Measurements from ENCODE around the gene NUAK1. TPM values are rescaled to one million over a fixed set of nuclear protein-coding genes. Genes with fewer than 3 reads are reported as not detected.

The NUAK1 gene
- total RNA-seq, 1 experiment from 2014 or later: 10.1 TPM

DNA sequence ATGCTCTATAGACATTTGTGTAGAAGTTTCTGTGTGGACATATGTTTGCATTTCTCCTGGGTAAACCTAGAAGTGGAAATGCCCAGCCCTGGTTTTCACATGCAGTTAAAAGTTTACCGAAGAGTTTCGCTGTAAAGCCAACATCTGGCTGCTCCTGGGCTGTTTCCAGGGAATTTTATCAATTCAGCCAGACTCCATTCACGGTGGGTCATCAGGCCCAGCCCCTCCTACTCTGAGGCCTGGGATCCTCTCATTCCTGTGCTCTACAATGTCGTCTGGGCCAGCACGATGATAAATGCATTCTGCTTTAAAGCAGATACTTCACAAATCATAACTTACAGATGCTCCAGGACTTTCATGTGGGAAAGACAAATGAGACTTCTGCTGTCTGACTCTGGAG lies 7.1 kb downstream of the NUAK1 start:
- H3K14ac ChIP-seq (ENCODE audit: insufficient read depth, low read length): no peak overlapping the region
- peak overlapping the region; percentile 5 for H3K4me2 ChIP-seq (ENCODE audit: insufficient read depth, insufficient read length, low read length)
- H3K27me3 Mint-ChIP-seq (ENCODE audit: low read depth): peaks cover 3% of the 10 kb centered on the region
- H4K8ac ChIP-seq (replicated peaks; ENCODE audit: insufficient read length, low read depth, low read length): no peak overlapping the region
- no peak overlapping the region for H3T11ph ChIP-seq (ENCODE audit: low read length)
- H3K4me3 Mint-ChIP-seq: no peak overlapping the region; a peak in 1 of 5 replicates
- H3K27ac Mint-ChIP-seq: peak overlapping the region in 2 of 3 experiments; percentile 97 to 98; a peak in 3 of 7 replicates
- no peak overlapping the region for H3K4ac ChIP-seq (ENCODE audit: low read depth, low read length)
- H2BK120ac ChIP-seq (ENCODE audit: low read depth, low read length, poor library complexity, severe bottlenecking): no peak overlapping the region
- no peaks in the 10 kb centered on the region for H3K9me3 Mint-ChIP-seq
- H3K9ac ChIP-seq (ENCODE audit: extremely low read depth, insufficient read length, low read length): no peak overlapping the region
- peaks cover 94 to 95% of the 10 kb centered on the region in 2 experiments for H3K4me1 Mint-ChIP-seq
- no peak overlapping the region for H2AFZ ChIP-seq (ENCODE audit: low read length)
- H4K20me1 ChIP-seq (ENCODE audit: control insufficient read depth, insufficient read depth, insufficient read length): peaks cover 3% of the 10 kb centered on the region
- H3K9me3 ChIP-seq (ENCODE audit: control insufficient read depth, low read depth, low read length): no peaks in the 10 kb centered on the region
- H2BK5ac ChIP-seq (ENCODE audit: insufficient read length, low read length): no peak overlapping the region
- peaks cover 13% of the 10 kb centered on the region; the same call in 1 of the 2 replicates for H3K79me2 ChIP-seq (ENCODE audit: insufficient read depth, low read length)
- peaks cover 33% of the 10 kb centered on the region for H3K4me1 ChIP-seq (ENCODE audit: insufficient read depth, low read length)
- H3K56ac ChIP-seq (ENCODE audit: insufficient read length, low read depth, low read length): no peak overlapping the region
- peak overlapping the region; percentile 78 for H2BK12ac ChIP-seq (ENCODE audit: insufficient read length, low read depth, low read length)
- H4K91ac ChIP-seq (ENCODE audit: insufficient read length, low read depth, low read length): peak overlapping the region; percentile 92
- H3K23me2 ChIP-seq (ENCODE audit: insufficient read length, low read depth, low read length, poor library complexity, severe bottlenecking): no peaks in the 10 kb centered on the region
- no peak overlapping the region for H3K23ac ChIP-seq (ENCODE audit: insufficient read length, low read depth, low read length)
- no peaks in the 10 kb centered on the region for H3K79me1 ChIP-seq (ENCODE audit: insufficient read depth, low read depth, low read length, poor library complexity, severe bottlenecking)
- peak; percentile 39 for DNase-seq
- TF ChIP-seq, protein P1, sequence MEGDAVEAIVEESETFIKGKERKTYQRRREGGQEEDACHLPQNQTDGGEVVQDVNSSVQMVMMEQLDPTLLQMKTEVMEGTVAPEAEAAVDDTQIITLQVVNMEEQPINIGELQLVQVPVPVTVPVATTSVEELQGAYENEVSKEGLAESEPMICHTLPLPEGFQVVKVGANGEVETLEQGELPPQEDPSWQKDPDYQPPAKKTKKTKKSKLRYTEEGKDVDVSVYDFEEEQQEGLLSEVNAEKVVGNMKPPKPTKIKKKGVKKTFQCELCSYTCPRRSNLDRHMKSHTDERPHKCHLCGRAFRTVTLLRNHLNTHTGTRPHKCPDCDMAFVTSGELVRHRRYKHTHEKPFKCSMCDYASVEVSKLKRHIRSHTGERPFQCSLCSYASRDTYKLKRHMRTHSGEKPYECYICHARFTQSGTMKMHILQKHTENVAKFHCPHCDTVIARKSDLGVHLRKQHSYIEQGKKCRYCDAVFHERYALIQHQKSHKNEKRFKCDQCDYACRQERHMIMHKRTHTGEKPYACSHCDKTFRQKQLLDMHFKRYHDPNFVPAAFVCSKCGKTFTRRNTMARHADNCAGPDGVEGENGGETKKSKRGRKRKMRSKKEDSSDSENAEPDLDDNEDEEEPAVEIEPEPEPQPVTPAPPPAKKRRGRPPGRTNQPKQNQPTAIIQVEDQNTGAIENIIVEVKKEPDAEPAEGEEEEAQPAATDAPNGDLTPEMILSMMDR (conservative IDR thresholded peaks at IDR 0.05): no peak
- no peaks in the 10 kb centered on the region for H3K27me3 ChIP-seq (ENCODE audit: insufficient read depth, low read length)
- H2BK20ac ChIP-seq (ENCODE audit: low read depth, low read length, poor library complexity, severe bottlenecking): no peak overlapping the region
- H3K18ac ChIP-seq (ENCODE audit: insufficient read length, low read depth, low read length): peak overlapping the region; percentile 69
- H3K36me3 Mint-ChIP-seq (ENCODE audit: insufficient read depth in 1 of 3, low read depth in 3 of 3): no peaks in the 10 kb centered on the region; a peak in 2 of 7 replicates
- H3K27ac ChIP-seq (ENCODE audit: insufficient read length, low read depth, low read length): peak overlapping the region; percentile 72
- no peak overlapping the region for H2BK15ac ChIP-seq (ENCODE audit: low read depth, low read length)
- no CpG with 5 or more reads among the region's 5 CpGs for WGBS (ENCODE audit: extremely low coverage, insufficient read length, low lambda C conversion rate)
- H2AK5ac ChIP-seq (ENCODE audit: insufficient read length, low read length): peak overlapping the region; percentile 11
- H4K5ac ChIP-seq (ENCODE audit: insufficient read length, low read depth, low read length): no peak overlapping the region

Measured in H9 (cell line).